Stimulated activated CD8-positive, alpha-beta memory T cell treated with anti-CD3 and anti-CD28 coated beads, Interleukin-7, amount 100 ng/mL, for 4 hours (primary cell): Measurements from ENCODE around the gene GPRC5D.

Experiments
- DNase-seq, 2 donors: peaks; one replicate each; pipeline ENCODE4 v3.0.0-alpha.2; 2020; ENCODE audit warnings: low read depth in 2 of 2

Gene GPRC5D

DNA sequence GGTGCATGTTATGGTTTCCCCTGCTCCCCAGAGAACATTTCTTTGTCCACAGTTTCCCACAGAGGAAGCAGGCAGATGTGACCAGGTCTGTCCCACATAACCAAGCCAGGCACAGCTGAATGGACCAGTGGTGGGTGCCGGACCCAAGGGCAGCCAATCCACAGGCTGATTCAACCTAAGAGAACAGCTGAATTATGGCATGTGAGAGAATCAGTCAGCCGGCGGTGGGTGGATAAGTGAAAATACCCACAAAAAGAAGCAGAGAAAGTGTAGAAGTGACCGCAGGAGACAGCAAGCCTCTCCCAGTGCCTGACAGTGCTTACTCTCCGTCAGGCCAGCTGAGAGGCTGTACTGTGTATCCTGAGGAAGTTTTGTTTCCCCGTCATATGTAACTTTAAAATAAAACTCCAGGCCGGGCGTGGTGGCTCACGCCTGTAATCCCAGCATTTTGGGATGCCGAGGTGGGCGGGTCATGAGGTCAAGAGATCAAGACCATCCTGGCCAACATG is 14.9 kb downstream of the GPRC5D start:
- no peak for DNase-seq

DNA sequence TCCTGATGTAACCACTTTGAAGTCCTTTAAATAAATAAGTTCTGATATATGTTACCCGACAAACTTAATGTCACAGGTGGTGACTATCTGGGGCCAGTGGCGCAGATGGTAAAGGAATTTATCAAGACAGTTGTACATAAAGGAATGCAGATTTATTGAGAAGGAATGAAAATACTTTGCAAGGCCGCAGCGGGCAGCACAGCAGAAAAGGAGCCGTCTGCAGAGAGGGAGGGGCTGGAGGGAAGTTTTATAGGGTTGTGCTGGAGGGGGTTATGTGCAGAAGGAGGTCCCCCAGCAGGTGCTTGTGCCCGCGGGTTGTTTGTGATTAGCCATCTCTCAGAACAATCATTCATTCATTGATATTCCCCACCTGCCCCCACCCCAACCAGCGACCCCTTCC is 17.4 kb downstream of the GPRC5D start:
- DNase-seq = no peak

- no peak for DNase-seq
Measured at GRCh38 chr12:12933742-12934141, 18.2 kb downstream of the GPRC5D start.

GRCh38 chr12:12930633-12931219 is 21.2 kb downstream of the GPRC5D start:
- DNase-seq = no peak

DNA sequence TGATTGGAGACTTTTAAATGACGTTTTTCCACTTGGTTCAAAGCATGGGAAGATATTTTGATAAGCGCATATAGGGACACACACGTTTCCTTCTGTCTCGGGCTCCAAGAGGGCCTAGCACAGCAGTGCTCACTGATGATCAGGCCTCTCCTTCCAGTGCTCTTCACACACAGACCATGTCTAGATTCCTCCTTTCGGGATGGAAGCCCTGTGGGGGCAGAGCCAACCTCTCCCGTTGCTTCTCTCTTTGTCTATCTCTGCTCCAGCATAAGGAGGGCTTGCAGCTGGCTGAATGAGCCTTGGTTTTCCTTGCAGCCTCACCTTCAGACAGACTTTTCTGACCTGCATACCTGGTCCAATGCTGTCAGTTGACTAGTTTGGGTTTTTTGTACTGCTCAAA is 22.3 kb downstream of the GPRC5D start:
- DNase-seq = no peak

DNA sequence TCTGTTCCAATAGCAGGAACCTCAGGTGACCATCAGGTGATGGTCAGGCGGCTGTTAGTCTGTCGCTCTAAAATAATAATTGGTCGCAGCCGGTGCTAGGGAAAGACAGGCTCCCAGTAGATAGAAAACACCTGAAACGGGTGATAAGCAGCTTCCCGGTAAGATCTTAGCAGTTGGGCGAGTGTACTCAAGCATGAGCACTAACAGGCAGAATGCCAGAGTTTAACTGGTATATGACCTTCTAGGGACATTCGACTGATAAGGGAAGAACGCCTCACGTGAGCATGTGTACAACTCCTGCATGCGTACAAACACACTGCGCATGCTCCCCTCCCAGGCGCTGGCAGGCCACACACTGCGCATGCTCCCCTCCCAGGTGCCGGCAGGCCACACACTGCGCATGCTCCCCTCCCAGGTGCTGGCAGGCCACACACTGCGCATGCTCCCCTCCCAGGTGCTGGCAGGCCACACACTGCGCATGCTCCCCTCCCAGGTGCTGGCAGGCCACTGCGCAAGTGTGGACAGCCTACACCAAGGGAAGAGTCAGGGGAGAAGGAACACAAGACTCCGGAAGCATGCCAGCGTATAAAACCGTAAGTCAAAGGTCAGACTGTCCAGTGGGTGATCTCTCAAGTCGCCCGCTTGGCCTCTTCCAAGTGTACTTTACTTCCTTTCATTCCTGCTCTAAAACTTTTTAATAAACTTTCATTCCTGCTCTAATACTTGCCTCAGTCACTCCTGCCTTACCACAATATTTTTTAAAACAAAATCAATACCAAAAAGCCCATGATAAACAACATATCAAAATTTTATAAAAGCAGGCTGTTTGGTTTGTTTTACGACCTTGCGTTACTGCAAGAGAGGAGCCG is 24.5 kb downstream of the GPRC5D start:
- DNase-seq = peak in 1 of 2 donors; percentile 21

GRCh38 chr12:12926571-12927071 is 25.3 kb downstream of the GPRC5D start:
- no peak for DNase-seq

GRCh38 chr12:12925388-12925787 is 26.6 kb downstream of the GPRC5D start:
- no peak for DNase-seq

GRCh38 chr12:12924169-12924568 is 27.8 kb downstream of the GPRC5D start:
- no peak for DNase-seq

GRCh38 chr12:12922978-12923377 is 29.0 kb downstream of the GPRC5D start:
- DNase-seq = no peak

DNA sequence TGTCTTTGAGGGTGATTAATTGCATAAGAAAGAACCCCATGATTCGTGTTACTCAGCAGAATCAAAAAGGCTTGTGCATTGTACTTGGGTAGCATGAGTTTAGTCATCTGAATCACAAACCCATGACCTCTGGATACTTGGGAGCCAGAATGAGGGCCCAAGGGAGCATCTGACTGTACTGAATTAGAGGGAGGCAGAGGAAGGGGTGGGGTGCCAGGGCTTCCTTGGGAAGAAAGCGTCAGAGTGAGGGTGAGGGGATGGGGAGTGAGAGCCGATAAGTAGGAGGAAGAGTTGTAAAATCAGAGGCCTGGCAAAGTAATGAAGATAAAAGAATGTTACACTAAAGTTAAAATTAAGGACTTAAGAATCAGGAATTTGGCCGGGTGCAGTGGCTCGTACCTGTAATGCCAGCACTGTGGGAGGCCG is 29.8 kb downstream of the GPRC5D start:
- no peak for DNase-seq

GRCh38 chr12:12919666-12920435 is 32.1 kb downstream of the GPRC5D start:
- no peak for DNase-seq

DNA sequence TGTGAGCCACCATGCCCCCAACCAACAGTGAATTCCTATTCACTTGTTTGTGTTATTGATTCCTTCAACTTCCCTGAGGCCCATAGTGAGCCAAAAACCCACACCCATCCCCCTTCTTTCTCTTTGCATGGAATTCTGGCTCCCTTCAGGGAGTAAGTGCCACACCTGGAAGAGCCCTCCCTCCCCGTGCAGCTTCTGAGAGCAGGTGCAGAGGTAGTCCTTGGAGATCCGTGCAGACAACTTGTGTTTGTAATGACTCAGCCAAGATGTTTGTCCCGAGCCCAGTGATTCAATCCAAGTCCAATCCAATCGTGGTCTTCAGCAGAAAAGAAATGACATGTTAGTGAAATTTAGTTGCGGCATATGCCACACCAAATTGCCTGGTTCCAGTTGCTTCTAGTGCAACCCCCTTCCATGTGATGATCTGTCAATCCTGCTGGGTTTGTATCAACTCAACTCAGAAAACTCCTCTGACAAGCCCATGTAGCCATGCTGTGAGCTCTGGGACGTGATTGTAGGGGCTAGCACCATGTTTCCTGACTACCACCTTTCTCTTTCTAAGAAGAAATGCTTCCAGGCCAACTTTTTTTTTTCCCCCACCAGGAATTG is 33.1 kb downstream of the GPRC5D start:
- DNase-seq = no peak

DNA sequence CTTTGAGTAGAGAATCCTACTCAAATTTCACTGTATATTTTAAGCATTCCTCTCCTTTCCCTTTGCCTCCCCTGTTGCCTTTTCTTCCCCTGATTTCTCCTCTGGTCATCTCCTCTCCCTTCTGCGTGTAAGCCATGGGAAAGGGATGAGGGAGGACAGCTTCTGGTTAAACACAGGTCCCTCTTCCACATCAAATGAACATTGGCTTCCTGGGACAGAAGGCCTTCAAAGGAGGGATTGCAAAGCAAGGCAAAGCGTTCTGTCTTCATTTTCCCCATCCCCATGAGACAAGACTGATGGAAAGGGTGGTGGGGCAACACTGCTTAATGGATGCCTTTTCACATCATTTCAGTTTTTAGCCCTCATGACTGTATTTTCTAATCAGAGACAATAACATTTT is 34.5 kb downstream of the GPRC5D start:
- no peak for DNase-seq

GRCh38 chr12:12916135-12916944 is 35.6 kb downstream of the GPRC5D start:
- peak; percentile 60 to 70 for DNase-seq

GRCh38 chr12:12915656-12916055 is 36.3 kb downstream of the GPRC5D start:
- no peak for DNase-seq

DNA sequence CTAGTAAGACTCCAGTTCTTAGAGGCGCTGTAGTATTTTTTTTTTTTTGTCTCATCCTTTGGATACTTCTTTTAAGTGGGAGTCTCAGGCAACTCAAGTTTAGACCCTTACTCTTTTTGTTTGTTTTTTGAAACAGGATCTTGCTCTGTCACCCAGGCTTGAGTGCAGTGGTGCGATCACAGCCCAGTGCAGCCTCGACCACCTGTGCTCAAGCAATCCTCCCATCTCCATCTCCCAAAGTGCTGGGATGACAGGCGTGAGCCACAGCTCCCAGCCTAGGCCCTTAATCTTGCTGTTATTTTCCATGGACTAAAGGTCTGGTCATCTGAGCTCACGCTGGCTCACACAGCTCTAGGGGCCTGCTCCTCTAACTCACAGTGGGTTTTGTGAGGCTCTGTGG is 39.3 kb downstream of the GPRC5D start:
- DNase-seq = no peak

GRCh38 chr12:12909995-12910420 is 42.0 kb downstream of the GPRC5D start:
- DNase-seq = no peak

- no peak for DNase-seq
Measured at GRCh38 chr12:12909228-12909994, 42.6 kb downstream of the GPRC5D start.

DNA sequence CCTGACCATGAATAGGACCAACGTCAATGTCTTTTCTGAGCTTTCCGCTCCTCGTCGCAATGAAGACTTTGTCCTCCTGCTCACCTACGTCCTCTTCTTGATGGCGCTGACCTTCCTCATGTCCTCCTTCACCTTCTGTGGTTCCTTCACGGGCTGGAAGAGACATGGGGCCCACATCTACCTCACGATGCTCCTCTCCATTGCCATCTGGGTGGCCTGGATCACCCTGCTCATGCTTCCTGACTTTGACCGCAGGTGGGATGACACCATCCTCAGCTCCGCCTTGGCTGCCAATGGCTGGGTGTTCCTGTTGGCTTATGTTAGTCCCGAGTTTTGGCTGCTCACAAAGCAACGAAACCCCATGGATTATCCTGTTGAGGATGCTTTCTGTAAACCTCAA is 43.3 kb downstream of the GPRC5D start:
- DNase-seq = no peak
